Measurements from ENCODE around the gene SULT4A1.

The SULT4A1 gene

DNA sequence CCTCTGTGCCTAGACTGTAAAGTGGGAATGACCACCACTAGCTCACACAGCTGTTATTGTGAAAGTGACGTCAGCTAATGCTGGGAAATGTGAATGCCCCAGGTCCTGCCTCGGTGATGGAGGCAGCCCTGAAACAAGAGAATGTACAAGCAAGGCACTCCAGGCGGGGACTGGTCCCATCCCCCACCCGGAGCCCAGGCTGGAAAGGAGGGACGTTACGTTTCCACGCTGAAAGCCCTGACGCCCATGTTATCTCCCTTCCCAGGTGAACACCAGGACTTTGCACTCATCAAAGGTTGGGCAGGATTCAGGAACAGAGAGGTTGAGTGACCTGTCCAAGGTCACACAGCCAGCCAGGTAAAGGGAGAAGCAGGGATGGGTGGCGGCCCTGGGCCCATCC lies 784 bp downstream of the SULT4A1 start:
- DNase-seq (ENCODE audit: low read depth, low spot score) = no peak

- DNase-seq (ENCODE audit: low read depth, low spot score) = no peak
Observed at GRCh38 chr22:43860831-43861230, 1.5 kb downstream of the SULT4A1 start.

- no peak for DNase-seq (ENCODE audit: low read depth, low spot score)
Observed at GRCh38 chr22:43860126-43860525, 2.2 kb downstream of the SULT4A1 start.

- no peak for DNase-seq (ENCODE audit: low read depth, low spot score)
Observed at GRCh38 chr22:43859621-43860020, 2.7 kb downstream of the SULT4A1 start.

DNA sequence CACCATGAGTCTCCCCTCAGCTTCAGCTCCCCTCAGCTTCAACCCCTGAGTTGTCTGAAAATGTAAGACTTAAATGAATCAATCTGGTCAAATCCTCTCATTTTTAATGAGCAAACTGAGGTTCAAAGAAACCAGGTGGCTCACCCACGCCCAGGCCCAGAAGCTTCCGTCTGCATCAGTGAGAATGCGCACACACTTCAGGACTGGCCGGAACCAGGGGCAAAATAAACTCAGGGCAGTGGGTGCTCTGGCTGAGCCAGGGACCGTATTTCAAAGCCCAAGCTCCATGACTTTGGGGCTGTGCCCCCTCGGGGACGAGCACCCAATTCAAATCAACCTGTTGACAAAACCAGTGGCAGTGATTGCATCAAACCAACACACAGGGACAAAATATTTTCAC lies 3.1 kb downstream of the SULT4A1 start:
- DNase-seq (ENCODE audit: low read depth, low spot score) = no peak

DNA sequence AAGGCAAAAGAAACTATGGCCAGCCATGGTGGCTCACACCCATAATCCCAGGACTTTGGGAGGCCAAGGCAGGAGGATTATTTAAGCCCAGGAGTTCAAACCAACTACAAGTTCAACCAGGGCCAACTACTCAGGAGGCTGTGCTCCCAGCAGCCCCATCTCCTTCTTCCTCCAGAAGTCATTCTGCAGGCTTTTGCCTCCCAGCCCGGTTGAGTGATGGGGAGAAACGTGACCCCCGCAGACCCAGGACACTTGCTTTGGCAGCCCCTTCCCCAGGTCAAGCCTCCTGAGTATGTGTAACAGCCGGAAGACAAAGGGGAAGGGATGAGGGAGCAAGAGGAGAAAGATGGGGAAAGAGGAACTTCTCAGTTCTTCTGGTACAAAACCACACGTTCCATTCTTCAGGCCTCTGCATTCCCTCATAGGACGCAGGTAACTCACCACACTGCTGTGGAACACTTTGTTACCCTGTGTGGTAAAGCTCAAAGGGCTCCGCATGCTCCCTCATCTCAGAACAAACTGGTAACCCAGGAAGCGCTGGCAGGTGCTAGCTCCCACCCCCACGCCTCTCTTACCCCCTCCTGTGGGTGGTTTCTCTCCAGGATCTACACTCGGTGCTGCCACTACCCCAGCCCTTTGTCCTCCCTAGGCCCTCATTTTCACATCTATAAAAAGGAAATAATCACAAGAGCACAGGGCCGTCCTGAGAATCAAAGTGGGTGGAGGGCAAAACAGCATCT lies 4.0 kb downstream of the SULT4A1 start:
- no peak for DNase-seq (ENCODE audit: low read depth, low spot score)

DNA sequence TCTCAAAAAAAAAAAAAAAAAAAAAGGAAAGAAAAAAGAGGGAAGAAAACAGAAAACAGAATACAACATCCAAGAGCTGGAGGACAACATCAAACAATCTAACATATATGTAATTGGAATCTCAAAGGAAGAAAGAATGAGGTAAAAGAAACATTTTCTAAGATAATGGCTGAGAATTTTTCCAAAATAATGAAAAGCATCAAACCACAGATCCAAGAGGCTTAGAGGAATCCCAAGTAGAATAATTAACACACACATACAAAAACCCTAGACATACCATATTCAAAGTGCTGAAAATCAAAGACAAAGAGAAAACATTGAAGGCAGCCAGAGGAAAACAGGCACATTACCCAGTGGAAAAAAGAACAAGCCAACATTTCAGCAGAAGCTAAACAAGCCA lies 4.9 kb downstream of the SULT4A1 start:
- no peak for DNase-seq (ENCODE audit: low read depth, low spot score)

- DNase-seq (ENCODE audit: low read depth, low spot score) = no peak
Observed at GRCh38 chr22:43855431-43855830, 6.9 kb downstream of the SULT4A1 start.

GRCh38 chr22:43854786-43855271 lies 7.5 kb downstream of the SULT4A1 start:
- DNase-seq (ENCODE audit: low read depth, low spot score) = no peak

- DNase-seq (ENCODE audit: low read depth, low spot score) = no peak
Observed at GRCh38 chr22:43854121-43854785, 8.1 kb downstream of the SULT4A1 start.

- no peak for DNase-seq (ENCODE audit: low read depth, low spot score)
Observed at GRCh38 chr22:43853328-43853931, 8.9 kb downstream of the SULT4A1 start.

DNA sequence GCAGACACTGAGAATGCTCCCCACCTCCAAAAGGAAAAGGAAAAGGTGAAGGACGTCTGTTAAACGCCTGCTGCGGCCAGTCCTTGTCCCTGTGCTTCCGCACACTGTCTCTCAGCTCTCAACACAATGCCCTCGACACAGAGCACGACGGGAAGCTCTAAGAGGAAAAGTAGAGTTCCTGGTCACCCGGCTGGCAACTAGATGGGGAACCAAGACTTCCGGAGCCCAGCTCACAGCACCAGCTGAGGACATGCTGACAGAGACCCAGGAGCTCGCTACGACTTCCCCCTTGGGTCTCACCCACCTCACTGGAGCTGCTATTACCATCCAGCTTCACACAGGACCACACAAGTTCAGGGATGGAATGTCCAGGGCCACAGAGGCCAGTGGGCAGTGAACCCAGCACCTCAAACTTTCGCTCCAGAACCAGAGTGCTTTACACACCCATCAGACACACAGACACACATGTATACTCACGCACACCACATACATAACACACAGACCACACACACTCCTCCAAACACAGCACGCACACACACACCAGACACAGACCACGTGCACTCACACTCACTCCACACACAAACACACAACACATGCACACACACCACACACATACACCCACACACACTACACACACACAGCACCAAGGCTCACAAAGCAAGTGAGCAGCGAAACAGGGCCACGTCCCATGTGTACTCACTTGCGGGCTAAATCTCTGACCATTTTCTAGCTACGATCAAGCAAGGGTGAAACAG lies 9.6 kb downstream of the SULT4A1 start:
- DNase-seq (ENCODE audit: low read depth, low spot score) = no peak

- DNase-seq (ENCODE audit: low read depth, low spot score) = no peak
Observed at GRCh38 chr22:43851979-43852307, 10.4 kb downstream of the SULT4A1 start.

DNA sequence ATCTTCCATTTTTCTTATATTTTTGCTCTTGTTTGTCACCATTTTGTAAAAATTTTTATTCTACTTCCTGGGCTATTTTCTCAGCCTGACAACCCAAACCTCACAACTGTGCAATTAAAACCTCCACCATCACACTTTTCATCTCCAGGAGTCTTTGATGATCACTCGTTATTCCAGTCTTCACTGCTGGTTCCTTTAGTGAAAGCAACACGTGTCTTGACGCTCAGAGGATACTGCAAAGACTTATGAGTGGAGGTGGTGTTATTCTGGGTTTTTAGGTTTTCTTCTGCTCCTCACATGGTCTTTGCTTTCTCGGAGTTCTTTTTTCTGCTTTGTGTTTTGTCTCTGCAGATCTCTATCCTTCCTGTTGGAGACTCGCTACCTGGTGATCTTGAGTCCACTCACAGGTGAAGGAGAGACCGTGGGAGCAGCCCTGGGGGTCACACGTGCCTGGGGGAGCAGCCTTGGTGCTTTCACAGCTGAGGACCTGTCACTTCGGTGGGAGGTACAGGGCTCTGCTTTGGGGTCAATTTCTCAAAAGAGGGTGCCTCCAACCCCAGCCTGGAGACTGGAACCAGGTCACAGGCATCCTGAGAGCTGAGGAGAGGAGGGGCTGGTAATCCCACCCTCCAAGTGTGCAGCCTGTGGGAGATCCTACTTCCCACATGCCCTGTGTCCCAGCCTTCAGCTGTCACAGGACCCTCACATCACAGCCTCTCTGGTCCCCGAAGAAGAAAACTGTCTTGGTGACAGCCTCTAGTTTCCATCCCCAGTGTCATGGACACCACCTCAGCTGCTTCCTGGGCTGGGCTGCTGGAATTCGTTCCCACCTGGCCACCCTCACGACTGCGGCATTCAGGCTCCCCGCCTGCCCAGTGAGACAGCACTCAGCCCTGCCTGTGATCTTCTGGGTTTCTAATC lies 11.0 kb downstream of the SULT4A1 start:
- no peak for DNase-seq (ENCODE audit: low read depth, low spot score)

DNA sequence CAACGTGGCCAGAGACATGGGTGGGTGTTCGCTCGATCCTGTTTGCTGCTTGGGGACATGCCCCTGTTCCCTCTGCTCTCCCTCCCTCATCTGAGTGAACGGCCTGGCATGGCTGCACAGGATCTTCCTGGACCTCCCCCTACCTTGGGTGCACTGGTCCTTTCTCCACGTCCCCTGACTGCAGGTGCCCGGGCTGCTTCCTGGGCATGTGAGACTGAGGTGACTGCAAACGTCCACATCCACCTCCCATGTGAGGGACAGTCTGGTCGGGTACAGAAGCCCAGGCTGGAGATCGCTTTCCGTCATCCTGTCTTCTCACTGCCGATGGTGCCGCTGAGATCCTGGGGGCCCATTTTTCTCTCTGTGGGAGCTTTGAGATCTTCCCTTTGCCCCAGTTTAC lies 11.8 kb downstream of the SULT4A1 start:
- DNase-seq (ENCODE audit: low read depth, low spot score) = no peak

GRCh38 chr22:43849731-43850130 lies 12.6 kb downstream of the SULT4A1 start:
- no peak for DNase-seq (ENCODE audit: low read depth, low spot score)

DNA sequence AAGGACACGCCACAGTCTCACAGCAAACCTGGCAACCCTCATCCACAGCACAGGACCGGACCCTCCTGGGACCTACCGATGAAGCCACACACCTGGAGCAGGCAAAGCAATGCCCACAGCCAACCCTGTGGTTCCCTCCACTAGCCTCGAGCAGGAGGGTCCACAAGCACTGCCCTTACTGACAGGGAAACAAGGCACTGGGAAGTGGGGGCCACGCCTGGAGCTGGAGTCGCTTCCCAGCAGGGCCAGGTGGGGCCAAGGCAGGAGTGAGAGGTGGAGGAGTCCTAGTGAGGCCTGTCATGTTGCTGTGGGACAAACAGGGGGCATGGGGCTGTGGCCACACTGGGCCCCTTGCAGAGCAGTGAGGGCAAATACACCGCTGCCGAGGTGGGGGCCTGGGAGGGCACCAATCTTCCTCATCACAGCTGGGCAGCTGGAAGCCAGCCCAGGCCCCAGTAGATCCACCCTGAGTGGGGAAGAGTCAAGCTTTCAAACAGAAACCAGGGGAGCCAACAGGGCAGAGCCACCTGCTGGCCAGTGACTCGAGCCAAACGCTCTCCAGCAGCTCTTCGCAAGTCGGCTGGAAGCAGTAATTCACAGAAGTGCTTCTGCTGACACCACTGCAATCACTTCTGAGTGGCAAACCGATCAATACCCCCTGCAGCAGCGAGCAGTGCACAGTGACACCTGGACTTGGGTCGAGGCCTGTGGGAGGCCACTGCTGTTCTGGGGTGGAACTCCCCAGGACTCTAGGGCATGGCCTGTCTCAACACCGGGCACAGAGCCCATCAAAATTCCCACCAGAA lies 13.7 kb downstream of the SULT4A1 start:
- no peak for DNase-seq (ENCODE audit: low read depth, low spot score)

- DNase-seq (ENCODE audit: low read depth, low spot score) = no peak
Observed at GRCh38 chr22:43847376-43848289, 14.7 kb downstream of the SULT4A1 start.

DNA sequence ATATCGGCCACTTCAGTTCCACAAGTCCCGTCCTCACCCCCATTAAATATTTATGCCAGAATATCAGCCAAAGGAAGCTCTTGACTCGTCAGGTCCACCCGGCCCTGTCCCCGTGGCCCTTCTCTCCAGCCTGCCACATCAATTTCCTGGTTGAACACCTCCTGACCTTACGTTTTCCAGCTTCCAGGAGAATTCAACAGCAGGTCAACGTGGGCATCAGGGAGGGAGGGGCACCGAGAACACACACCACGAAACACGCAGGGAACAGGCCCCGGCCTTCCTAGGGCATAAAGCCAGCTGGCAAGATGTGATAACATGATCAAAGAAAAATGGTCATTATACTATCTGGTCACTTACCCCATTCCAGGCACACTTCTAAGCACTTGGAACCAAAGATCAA lies 15.3 kb downstream of the SULT4A1 start:
- DNase-seq (ENCODE audit: low read depth, low spot score) = no peak
